ENCODE measurements around the gene THSD8. TPM values are rescaled to one million over a fixed set of nuclear protein-coding genes. Genes with fewer than 3 reads are reported as not detected.

The THSD8 gene
- total RNA-seq, 1 experiment from 2014 or later, result 14.0 TPM

- no TSS peak for BruUV-seq (replicated peaks)
- peaks cover 37% of the 10 kb centered on the region for H3K36me3 Mint-ChIP-seq (ENCODE audit: insufficient read depth, unreplicated experiment)
- DNase-seq, result no peak
- no peaks in the 10 kb centered on the region for H3K4me1 Mint-ChIP-seq (ENCODE audit: low read depth, unreplicated experiment)
- TF ChIP-seq CTCF (IDR thresholded peaks at IDR 0.05; ENCODE audit: unreplicated experiment), result peak; percentile 42
- no peak overlapping the region for H3K27ac Mint-ChIP-seq (ENCODE audit: unreplicated experiment)
- H3K4me3 Mint-ChIP-seq (ENCODE audit: low read depth, unreplicated experiment), result no peak overlapping the region
- intact Hi-C loops (cut with micrococcal nuclease; ENCODE audit: unreplicated experiment), result no loop called here
- no peaks in the 10 kb centered on the region for H3K9me3 Mint-ChIP-seq (ENCODE audit: low read depth, unreplicated experiment)
- CTCF ChIA-PET, result no interaction called here
- no peaks in the 10 kb centered on the region for H3K27me3 Mint-ChIP-seq (ENCODE audit: unreplicated experiment)
These were observed 35.8 kb upstream of the THSD8 start for GRCh38 chr19:12766051-12766521.

GRCh38 chr19:12767150-12767549 is 34.7 kb upstream of the THSD8 start:
- peaks cover 47% of the 10 kb centered on the region for H3K36me3 Mint-ChIP-seq (ENCODE audit: insufficient read depth, unreplicated experiment)
- no peak for TF ChIP-seq CTCF (IDR thresholded peaks at IDR 0.05; ENCODE audit: unreplicated experiment)
- no peak overlapping the region for H3K27ac Mint-ChIP-seq (ENCODE audit: unreplicated experiment)
- no peaks in the 10 kb centered on the region for H3K27me3 Mint-ChIP-seq (ENCODE audit: unreplicated experiment)
- no peaks in the 10 kb centered on the region for H3K4me1 Mint-ChIP-seq (ENCODE audit: low read depth, unreplicated experiment)
- BruUV-seq (replicated peaks), result no TSS peak
- intact Hi-C loops (cut with micrococcal nuclease; ENCODE audit: unreplicated experiment), result no loop called here
- no peaks in the 10 kb centered on the region for H3K9me3 Mint-ChIP-seq (ENCODE audit: low read depth, unreplicated experiment)
- no peak for DNase-seq
- CTCF ChIA-PET, result interaction anchor here (0.6 kb wide), 1 partner anchor 216 kb away, joined by 3 read pairs; no protein-coding TSS in a partner anchor
- H3K4me3 Mint-ChIP-seq (ENCODE audit: low read depth, unreplicated experiment), result no peak overlapping the region

GRCh38 chr19:12767666-12768065 is 34.2 kb upstream of the THSD8 start:
- Mint-ChIP-seq H3K36me3 (ENCODE audit: insufficient read depth, unreplicated experiment) (peaks cover 49% of the 10 kb centered on the region), H3K4me3 (ENCODE audit: low read depth, unreplicated experiment) (no peak overlapping the region), H3K4me1 (ENCODE audit: low read depth, unreplicated experiment) (no peaks in the 10 kb centered on the region), H3K9me3 (ENCODE audit: low read depth, unreplicated experiment) (no peaks in the 10 kb centered on the region), H3K27me3 (ENCODE audit: unreplicated experiment) (no peaks in the 10 kb centered on the region), H3K27ac (ENCODE audit: unreplicated experiment) (no peak overlapping the region)
- CTCF ChIA-PET, result interaction anchor here (0.6 kb wide), 1 partner anchor 217 kb away, joined by 3 read pairs; no protein-coding TSS in a partner anchor
- no peak for TF ChIP-seq CTCF (IDR thresholded peaks at IDR 0.05; ENCODE audit: unreplicated experiment)
- BruUV-seq (replicated peaks), result no TSS peak
- intact Hi-C loops (cut with micrococcal nuclease; ENCODE audit: unreplicated experiment), result no loop called here
- no peak for DNase-seq

GRCh38 chr19:12769689-12770088 is 32.2 kb upstream of the THSD8 start:
- intact Hi-C loops (cut with micrococcal nuclease; ENCODE audit: unreplicated experiment), result no loop called here
- Mint-ChIP-seq H3K27me3 (ENCODE audit: unreplicated experiment) (no peaks in the 10 kb centered on the region), H3K27ac (ENCODE audit: unreplicated experiment) (no peak overlapping the region), H3K4me1 (ENCODE audit: low read depth, unreplicated experiment) (peaks cover 12% of the 10 kb centered on the region), H3K4me3 (ENCODE audit: low read depth, unreplicated experiment) (no peak overlapping the region), H3K36me3 (ENCODE audit: insufficient read depth, unreplicated experiment) (peaks cover 56% of the 10 kb centered on the region), H3K9me3 (ENCODE audit: low read depth, unreplicated experiment) (no peaks in the 10 kb centered on the region)
- TF ChIP-seq CTCF (IDR thresholded peaks at IDR 0.05; ENCODE audit: unreplicated experiment), result no peak
- DNase-seq, result no peak
- CTCF ChIA-PET, result no interaction called here
- BruUV-seq (replicated peaks), result no TSS peak

All from Calu3 (cell line).